ENCODE data around the gene LONRF2.

Gene LONRF2

DNA sequence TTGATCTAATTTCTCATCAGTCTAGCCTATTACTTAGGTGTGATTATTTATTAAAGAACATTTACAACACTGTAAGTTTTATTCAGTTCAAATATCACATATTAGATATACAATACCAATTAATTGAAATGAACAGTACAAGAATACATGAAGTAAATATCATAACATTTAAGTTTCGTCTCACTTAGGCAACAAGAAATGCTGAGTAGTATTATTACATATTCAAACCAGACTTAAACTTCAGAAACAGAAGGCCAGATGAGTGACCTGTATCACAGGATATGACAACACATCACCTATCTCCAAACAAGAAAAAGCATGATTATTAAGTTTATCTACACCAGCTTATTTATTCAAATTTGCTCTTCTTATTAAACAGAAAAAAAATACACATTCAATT lies 48.9 kb downstream of the LONRF2 start:
- Mint-ChIP-seq H3K27me3 (peaks cover 4% of the 10 kb centered on the region), H3K4me1 (ENCODE audit: low read depth) (no peaks in the 10 kb centered on the region), H3K9me3 (no peaks in the 10 kb centered on the region), H3K4me3 (no peak overlapping the region), H3K27ac (no peak overlapping the region), H3K36me3 (ENCODE audit: low read depth) (no peaks in the 10 kb centered on the region)

DNA sequence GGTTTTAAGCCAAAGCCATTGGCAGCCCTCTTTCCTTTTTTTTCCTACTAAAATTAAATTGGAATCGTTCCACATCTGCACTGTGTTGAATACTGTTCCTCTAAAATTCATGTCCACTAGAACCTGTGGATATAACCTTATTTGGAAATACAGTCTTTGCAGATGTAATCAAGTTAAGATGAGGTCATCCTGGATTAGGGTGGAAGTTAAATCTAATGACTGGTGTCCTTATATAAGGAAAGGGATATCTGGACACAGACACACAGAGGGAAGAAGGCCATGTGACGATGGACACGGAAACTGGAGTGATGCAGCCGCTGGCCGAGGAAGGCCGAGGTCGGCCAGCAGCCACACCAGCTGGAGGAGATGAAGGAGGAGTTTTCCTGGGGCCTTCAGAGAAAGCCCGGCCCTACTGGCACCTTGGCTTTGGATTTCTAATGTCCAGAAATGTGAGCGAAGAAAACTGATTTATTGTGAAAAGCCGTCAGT lies 49.4 kb downstream of the LONRF2 start:
- no peak overlapping the region for H3K27ac Mint-ChIP-seq
- no peak overlapping the region for H3K4me3 Mint-ChIP-seq
- H3K27me3 Mint-ChIP-seq = peaks cover 3% of the 10 kb centered on the region
- H3K4me1 Mint-ChIP-seq (ENCODE audit: low read depth) = no peaks in the 10 kb centered on the region
- H3K9me3 Mint-ChIP-seq = no peaks in the 10 kb centered on the region
- no peaks in the 10 kb centered on the region for H3K36me3 Mint-ChIP-seq (ENCODE audit: low read depth)

- no peaks in the 10 kb centered on the region for H3K9me3 Mint-ChIP-seq
- no peak overlapping the region for H3K27ac Mint-ChIP-seq
- no peaks in the 10 kb centered on the region for H3K36me3 Mint-ChIP-seq (ENCODE audit: low read depth)
- H3K4me1 Mint-ChIP-seq (ENCODE audit: low read depth) = no peaks in the 10 kb centered on the region
- H3K4me3 Mint-ChIP-seq = no peak overlapping the region
- no peaks in the 10 kb centered on the region for H3K27me3 Mint-ChIP-seq
Measured at GRCh38 chr2:100271210-100271609, 51.1 kb downstream of the LONRF2 start.

- no peaks in the 10 kb centered on the region for H3K36me3 Mint-ChIP-seq (ENCODE audit: low read depth)
- H3K9me3 Mint-ChIP-seq = no peaks in the 10 kb centered on the region
- H3K27ac Mint-ChIP-seq = no peak overlapping the region
- H3K27me3 Mint-ChIP-seq = no peaks in the 10 kb centered on the region
- no peaks in the 10 kb centered on the region for H3K4me1 Mint-ChIP-seq (ENCODE audit: low read depth)
- no peak overlapping the region for H3K4me3 Mint-ChIP-seq
Measured at GRCh38 chr2:100270381-100271146, 51.7 kb downstream of the LONRF2 start.

- H3K27me3 Mint-ChIP-seq = no peaks in the 10 kb centered on the region
- no peaks in the 10 kb centered on the region for H3K36me3 Mint-ChIP-seq (ENCODE audit: low read depth)
- no peaks in the 10 kb centered on the region for H3K4me1 Mint-ChIP-seq (ENCODE audit: low read depth)
- no peak overlapping the region for H3K4me3 Mint-ChIP-seq
- no peaks in the 10 kb centered on the region for H3K9me3 Mint-ChIP-seq
- H3K27ac Mint-ChIP-seq = no peak overlapping the region
Measured at GRCh38 chr2:100269889-100270288, 52.4 kb downstream of the LONRF2 start.

DNA sequence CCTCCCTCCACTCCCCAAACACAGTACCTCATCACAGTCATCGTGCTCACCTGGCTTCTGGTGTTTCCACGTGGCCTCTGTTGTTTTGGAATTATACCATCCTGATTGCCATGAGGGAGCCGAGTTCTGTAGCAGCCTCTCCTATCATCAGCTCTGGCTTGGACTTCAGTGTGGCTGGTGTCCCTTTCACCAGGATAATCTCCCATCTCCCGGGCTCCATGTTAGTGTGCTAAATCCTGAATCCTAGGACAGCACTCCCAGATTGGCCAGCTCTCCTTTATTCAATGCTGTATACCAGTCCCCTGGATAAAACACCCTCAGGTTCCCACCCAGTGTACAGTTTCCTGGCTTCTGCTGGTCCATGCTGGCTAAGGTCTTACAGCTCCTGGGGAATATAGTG lies 53.3 kb downstream of the LONRF2 start:
- Mint-ChIP-seq H3K27me3 (no peaks in the 10 kb centered on the region), H3K27ac (no peak overlapping the region), H3K36me3 (ENCODE audit: low read depth) (no peaks in the 10 kb centered on the region), H3K9me3 (no peaks in the 10 kb centered on the region), H3K4me3 (no peak overlapping the region), H3K4me1 (ENCODE audit: low read depth) (no peaks in the 10 kb centered on the region)

DNA sequence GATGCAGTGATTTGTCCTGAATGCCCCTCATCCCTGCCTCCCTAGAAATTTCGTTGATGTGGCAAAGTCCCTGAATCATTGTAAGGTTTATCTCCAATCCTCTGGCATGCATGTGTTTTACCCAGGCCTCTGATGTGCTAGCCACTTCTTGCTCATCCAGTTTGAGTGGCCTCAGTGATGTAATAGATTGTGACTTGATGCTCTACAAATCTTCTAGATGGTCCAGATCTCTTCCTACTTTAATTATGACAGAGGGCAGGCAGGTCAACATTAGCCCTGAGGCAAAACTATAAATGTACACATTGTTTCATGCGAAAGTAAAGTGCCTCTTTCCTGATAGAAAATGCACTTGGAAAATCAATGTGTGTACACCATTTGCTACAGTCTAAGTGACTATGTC lies 54.5 kb downstream of the LONRF2 start:
- no peaks in the 10 kb centered on the region for H3K27me3 Mint-ChIP-seq
- H3K9me3 Mint-ChIP-seq = no peaks in the 10 kb centered on the region
- H3K4me1 Mint-ChIP-seq (ENCODE audit: low read depth) = no peaks in the 10 kb centered on the region
- no peak overlapping the region for H3K4me3 Mint-ChIP-seq
- no peak overlapping the region for H3K27ac Mint-ChIP-seq
- H3K36me3 Mint-ChIP-seq (ENCODE audit: low read depth) = no peaks in the 10 kb centered on the region

DNA sequence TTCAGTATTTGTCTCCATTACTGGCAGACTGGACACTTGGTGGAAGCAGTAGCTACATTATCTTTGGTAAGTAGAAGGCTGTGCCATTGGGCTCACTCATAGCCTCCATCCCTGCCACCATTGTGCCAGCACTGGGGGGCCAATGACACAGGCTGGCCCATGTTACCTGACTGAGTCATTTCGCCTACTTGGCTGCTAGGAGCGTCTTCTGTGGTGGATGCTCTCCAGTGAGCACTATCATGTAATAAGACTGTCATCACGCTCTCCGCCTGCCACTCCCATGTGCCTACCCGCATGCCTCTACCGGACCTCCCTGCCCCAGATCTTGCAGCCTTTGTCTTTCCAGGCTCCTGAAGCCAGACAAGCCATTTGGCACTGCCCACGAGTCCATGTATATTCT lies 56.2 kb downstream of the LONRF2 start:
- Mint-ChIP-seq H3K27ac (no peak overlapping the region), H3K4me1 (ENCODE audit: low read depth) (no peaks in the 10 kb centered on the region), H3K9me3 (no peaks in the 10 kb centered on the region)

GRCh38 chr2:100265226-100265625 lies 57.1 kb downstream of the LONRF2 start:
- H3K9me3 Mint-ChIP-seq = no peaks in the 10 kb centered on the region
- H3K27me3 Mint-ChIP-seq = no peaks in the 10 kb centered on the region
- H3K36me3 Mint-ChIP-seq (ENCODE audit: low read depth) = no peaks in the 10 kb centered on the region
- H3K27ac Mint-ChIP-seq = no peak overlapping the region
- H3K4me1 Mint-ChIP-seq (ENCODE audit: low read depth) = no peaks in the 10 kb centered on the region
- no peak overlapping the region for H3K4me3 Mint-ChIP-seq

More for the DNA sequence above, 56.2 kb downstream of the LONRF2 start:
- H3K36me3 Mint-ChIP-seq (ENCODE audit: low read depth) = no peaks in the 10 kb centered on the region
- H3K4me3 Mint-ChIP-seq = no peak overlapping the region
- no peaks in the 10 kb centered on the region for H3K27me3 Mint-ChIP-seq

DNA sequence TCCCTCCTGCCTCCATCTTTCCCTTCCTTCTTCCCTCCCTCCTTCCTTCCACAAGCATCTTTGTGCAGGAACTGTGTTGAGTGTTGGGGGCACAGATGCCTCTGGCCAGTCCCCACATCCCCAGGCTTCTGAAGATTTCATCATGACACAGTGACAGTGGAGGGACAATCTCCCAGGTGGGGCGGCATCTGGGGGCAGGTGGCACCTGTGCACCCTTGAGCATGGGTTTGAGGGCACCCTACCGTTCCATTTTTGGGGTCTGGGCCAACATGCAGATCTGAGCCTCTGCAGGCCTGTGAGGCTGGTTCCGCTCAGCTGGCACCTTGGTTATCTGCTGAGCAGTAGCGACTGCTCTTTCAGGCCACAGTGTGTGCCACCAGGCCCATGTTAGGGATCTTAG lies 57.6 kb downstream of the LONRF2 start:
- Mint-ChIP-seq H3K36me3 (ENCODE audit: low read depth) (no peaks in the 10 kb centered on the region), H3K4me1 (ENCODE audit: low read depth) (no peaks in the 10 kb centered on the region), H3K4me3 (no peak overlapping the region), H3K9me3 (no peaks in the 10 kb centered on the region), H3K27me3 (no peaks in the 10 kb centered on the region), H3K27ac (no peak overlapping the region)

DNA sequence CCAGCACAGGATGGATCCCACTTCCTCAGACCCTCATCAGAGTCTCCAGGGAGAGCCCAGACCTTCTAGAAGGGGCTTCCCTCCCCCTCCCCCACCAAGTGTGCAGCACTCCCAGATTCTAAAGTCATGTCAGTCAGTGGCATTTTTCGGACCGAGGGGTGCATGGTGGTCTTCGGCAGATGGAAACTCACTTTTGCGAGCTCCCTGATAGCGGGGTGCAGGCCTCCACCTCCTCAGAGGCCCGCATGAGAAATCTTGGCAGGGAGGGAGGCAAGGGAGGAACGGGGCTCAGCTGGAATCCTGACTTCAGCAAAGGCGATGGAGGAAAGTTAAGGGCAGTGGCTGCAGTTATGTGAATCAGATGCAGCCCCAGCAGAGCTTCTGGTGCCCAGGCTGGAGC lies 58.2 kb downstream of the LONRF2 start:
- no peaks in the 10 kb centered on the region for H3K36me3 Mint-ChIP-seq (ENCODE audit: low read depth)
- H3K27ac Mint-ChIP-seq = no peak overlapping the region
- no peaks in the 10 kb centered on the region for H3K4me1 Mint-ChIP-seq (ENCODE audit: low read depth)
- H3K9me3 Mint-ChIP-seq = no peaks in the 10 kb centered on the region
- no peak overlapping the region for H3K4me3 Mint-ChIP-seq
- no peaks in the 10 kb centered on the region for H3K27me3 Mint-ChIP-seq

DNA sequence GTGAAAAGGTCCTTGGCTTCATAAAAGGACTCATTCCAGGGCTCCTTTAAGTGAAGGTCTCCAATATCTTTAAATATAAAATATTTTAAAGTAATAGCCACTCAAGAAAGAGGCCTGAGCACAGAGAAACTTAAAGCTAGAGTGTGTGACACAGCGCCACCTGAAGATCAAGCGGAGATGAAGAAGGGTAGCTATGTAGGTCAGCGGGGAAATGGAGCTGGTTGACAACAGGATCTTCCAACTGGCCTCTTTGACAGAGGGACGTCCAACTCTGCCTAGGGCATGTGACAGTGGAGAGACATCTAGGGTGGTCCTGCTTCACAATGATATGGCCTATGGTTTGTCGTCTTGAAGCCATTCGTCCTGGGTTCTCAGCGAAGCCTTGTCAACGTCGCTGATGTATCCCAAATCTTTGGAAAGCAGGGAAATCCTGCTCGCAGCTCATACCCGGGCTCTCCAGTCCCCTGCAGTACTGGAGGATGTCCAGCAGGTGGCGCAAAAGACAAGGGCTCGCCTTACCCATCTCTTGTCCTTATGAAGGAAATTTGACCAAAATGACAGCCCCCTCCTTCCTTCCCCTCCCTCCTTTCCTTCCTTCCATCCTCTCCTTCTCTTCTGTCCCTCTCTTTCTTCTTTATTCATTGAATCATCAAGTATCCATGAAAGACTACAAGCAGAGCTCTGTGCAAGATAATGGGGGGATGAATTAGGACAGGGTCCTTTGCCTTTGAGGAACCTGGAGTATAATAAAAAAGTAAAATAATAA lies 59.6 kb downstream of the LONRF2 start:
- Mint-ChIP-seq H3K4me3 (no peak overlapping the region), H3K9me3 (no peaks in the 10 kb centered on the region), H3K27ac (no peak overlapping the region), H3K27me3 (no peaks in the 10 kb centered on the region), H3K36me3 (ENCODE audit: low read depth) (no peaks in the 10 kb centered on the region), H3K4me1 (ENCODE audit: low read depth) (no peaks in the 10 kb centered on the region)

GRCh38 chr2:100262046-100262445 lies 60.3 kb downstream of the LONRF2 start:
- H3K27ac Mint-ChIP-seq = no peak overlapping the region
- H3K36me3 Mint-ChIP-seq (ENCODE audit: low read depth) = no peaks in the 10 kb centered on the region
- H3K4me1 Mint-ChIP-seq (ENCODE audit: low read depth) = no peaks in the 10 kb centered on the region
- no peaks in the 10 kb centered on the region for H3K27me3 Mint-ChIP-seq
- no peak overlapping the region for H3K4me3 Mint-ChIP-seq
- H3K9me3 Mint-ChIP-seq = no peaks in the 10 kb centered on the region

GRCh38 chr2:100260712-100261620 lies 61.3 kb downstream of the LONRF2 start:
- H3K4me3 Mint-ChIP-seq = no peak overlapping the region
- H3K27me3 Mint-ChIP-seq = no peaks in the 10 kb centered on the region
- H3K4me1 Mint-ChIP-seq (ENCODE audit: low read depth) = no peaks in the 10 kb centered on the region
- no peaks in the 10 kb centered on the region for H3K9me3 Mint-ChIP-seq
- no peaks in the 10 kb centered on the region for H3K36me3 Mint-ChIP-seq (ENCODE audit: low read depth)
- no peak overlapping the region for H3K27ac Mint-ChIP-seq

DNA sequence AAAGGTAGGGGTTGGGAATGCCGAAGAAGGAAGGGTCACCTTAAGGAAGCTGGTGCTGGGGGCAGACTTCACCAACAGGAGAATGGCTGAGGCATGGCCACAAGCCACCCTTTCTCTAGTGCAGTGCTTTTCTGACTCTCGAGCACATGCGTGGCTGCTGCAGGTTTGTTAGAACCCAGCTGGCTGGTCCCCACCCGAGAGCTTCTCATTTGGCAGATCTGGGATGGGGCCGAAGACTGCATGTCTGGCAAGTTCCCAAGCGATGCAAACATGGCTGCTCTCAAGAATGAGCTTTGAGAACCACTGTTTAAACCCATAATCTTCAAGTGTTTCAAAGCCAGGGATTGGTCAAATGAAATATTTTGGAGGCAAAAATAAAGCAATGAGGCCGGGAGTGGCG lies 63.2 kb downstream of the LONRF2 start:
- Mint-ChIP-seq H3K27ac (no peak overlapping the region), H3K27me3 (no peaks in the 10 kb centered on the region), H3K4me3 (no peak overlapping the region), H3K9me3 (no peaks in the 10 kb centered on the region), H3K36me3 (ENCODE audit: low read depth) (no peaks in the 10 kb centered on the region), H3K4me1 (ENCODE audit: low read depth) (no peaks in the 10 kb centered on the region)

Measured in stimulated activated naive CD8-positive, alpha-beta T cell treated with anti-CD3 and anti-CD28 coated beads, Interleukin-15, Interleukin-2, amounts not matched to agents 100 ng/mL and 50 ng/mL, for 24 hours (primary cell).